ENCODE results near the gene SRRM1. TPM values are rescaled to one million over a fixed set of nuclear protein-coding genes. Genes with fewer than 3 reads are reported as not detected.
"Not testable (repeated sequence)": the region's sequence is repeated elsewhere in the genome, so short reads cannot be mapped to it uniquely, and the experiment has no call there.

SRRM1 gene
- total and polyA plus RNA-seq, 9 donors = 30.4 to 116 (median 77.7) TPM

GRCh38 chr1:24711329-24711728, 68.2 kb downstream of the SRRM1 start:
- H3K9me3 ChIP-seq (replicated peaks; ENCODE audit: control insufficient read depth, low read depth, low read length) = no peaks in the 10 kb centered on the region
- DNase-seq = no peak
- no peak overlapping the region for H3K4me3 ChIP-seq (ENCODE audit: low read length)
- H3K27ac ChIP-seq (ENCODE audit: low read length) = no peak overlapping the region
- no peaks in the 10 kb centered on the region for H3K27me3 ChIP-seq (ENCODE audit: control insufficient read depth, insufficient read depth, low read length)
- H3K36me3 ChIP-seq (ENCODE audit: control insufficient read depth, insufficient read depth, low read length) = no peaks in the 10 kb centered on the region
- 84% methylated on average over 2 of the region's 4 CpGs for WGBS (ENCODE audit: insufficient coverage)
- H3K4me1 ChIP-seq (ENCODE audit: control insufficient read depth, insufficient read depth, low read length) = peaks cover 3% of the 10 kb centered on the region

- H3K4me3 ChIP-seq (ENCODE audit: low read length) = no peak overlapping the region
- WGBS (ENCODE audit: insufficient coverage) = 93% methylated on average over 4 of the region's 4 CpGs
- no peak overlapping the region for H3K27ac ChIP-seq (ENCODE audit: low read length)
- H3K9me3 ChIP-seq (replicated peaks; ENCODE audit: control insufficient read depth, low read depth, low read length) = no peaks in the 10 kb centered on the region
- no peaks in the 10 kb centered on the region for H3K36me3 ChIP-seq (ENCODE audit: control insufficient read depth, insufficient read depth, low read length)
- H3K27me3 ChIP-seq (ENCODE audit: control insufficient read depth, insufficient read depth, low read length) = no peaks in the 10 kb centered on the region
- H3K4me1 ChIP-seq (ENCODE audit: control insufficient read depth, insufficient read depth, low read length) = peaks cover 3% of the 10 kb centered on the region
- DNase-seq = no peak
Observed at GRCh38 chr1:24713176-24713575, 70.1 kb downstream of the SRRM1 start.

GRCh38 chr1:24713736-24714135, 70.6 kb downstream of the SRRM1 start:
- Histone ChIP-seq H3K4me1 (ENCODE audit: control insufficient read depth, insufficient read depth, low read length) (peaks cover 3% of the 10 kb centered on the region), H3K4me3 (ENCODE audit: low read length) (no peak overlapping the region), H3K27me3 (ENCODE audit: control insufficient read depth, insufficient read depth, low read length) (no peaks in the 10 kb centered on the region), H3K36me3 (ENCODE audit: control insufficient read depth, insufficient read depth, low read length) (no peaks in the 10 kb centered on the region), H3K27ac (ENCODE audit: low read length) (no peak overlapping the region), H3K9me3 (replicated peaks; ENCODE audit: control insufficient read depth, low read depth, low read length) (no peaks in the 10 kb centered on the region)
- no peak for DNase-seq
- no CpG with 5 or more reads among the region's 5 CpGs for WGBS (ENCODE audit: insufficient coverage)

GRCh38 chr1:24714859-24715520, 71.9 kb downstream of the SRRM1 start:
- no peak overlapping the region for H3K27ac ChIP-seq (ENCODE audit: low read length)
- WGBS (ENCODE audit: insufficient coverage) = 100% methylated on average over 3 of the region's 8 CpGs
- DNase-seq = no peak

GRCh38 chr1:24715658-24716057, 72.6 kb downstream of the SRRM1 start:
- WGBS (ENCODE audit: insufficient coverage) = 100% methylated on average over 5 of the region's 7 CpGs
- Histone ChIP-seq H3K9me3 (replicated peaks; ENCODE audit: control insufficient read depth, low read depth, low read length) (no peaks in the 10 kb centered on the region), H3K27me3 (ENCODE audit: control insufficient read depth, insufficient read depth, low read length) (no peaks in the 10 kb centered on the region), H3K27ac (ENCODE audit: low read length) (no peak overlapping the region), H3K4me1 (ENCODE audit: control insufficient read depth, insufficient read depth, low read length) (peaks cover 12% of the 10 kb centered on the region), H3K36me3 (ENCODE audit: control insufficient read depth, insufficient read depth, low read length) (no peaks in the 10 kb centered on the region), H3K4me3 (ENCODE audit: low read length) (no peak overlapping the region)
- DNase-seq = no peak

More at GRCh38 chr1:24714859-24715520, 71.9 kb downstream of the SRRM1 start:
- H3K27me3 ChIP-seq (ENCODE audit: control insufficient read depth, insufficient read depth, low read length) = no peaks in the 10 kb centered on the region
- H3K36me3 ChIP-seq (ENCODE audit: control insufficient read depth, insufficient read depth, low read length) = no peaks in the 10 kb centered on the region
- no peak overlapping the region for H3K4me3 ChIP-seq (ENCODE audit: low read length)
- peaks cover 6% of the 10 kb centered on the region for H3K4me1 ChIP-seq (ENCODE audit: control insufficient read depth, insufficient read depth, low read length)
- no peaks in the 10 kb centered on the region for H3K9me3 ChIP-seq (replicated peaks; ENCODE audit: control insufficient read depth, low read depth, low read length)

- Histone ChIP-seq H3K27ac (ENCODE audit: low read length) (no peak overlapping the region), H3K9me3 (replicated peaks; ENCODE audit: control insufficient read depth, low read depth, low read length) (no peaks in the 10 kb centered on the region), H3K4me1 (ENCODE audit: control insufficient read depth, insufficient read depth, low read length) (peaks cover 12% of the 10 kb centered on the region), H3K36me3 (ENCODE audit: control insufficient read depth, insufficient read depth, low read length) (no peaks in the 10 kb centered on the region), H3K4me3 (ENCODE audit: low read length) (no peak overlapping the region), H3K27me3 (ENCODE audit: control insufficient read depth, insufficient read depth, low read length) (no peaks in the 10 kb centered on the region)
- 96% methylated on average over 4 of the region's 8 CpGs for WGBS (ENCODE audit: insufficient coverage)
- no peak for DNase-seq
Observed at GRCh38 chr1:24717887-24718650, 75.0 kb downstream of the SRRM1 start.

GRCh38 chr1:24720152-24720551, 77.0 kb downstream of the SRRM1 start:
- Histone ChIP-seq H3K27me3 (ENCODE audit: control insufficient read depth, insufficient read depth, low read length) (no peaks in the 10 kb centered on the region), H3K27ac (ENCODE audit: low read length) (peak overlapping the region; percentile 83), H3K9me3 (replicated peaks; ENCODE audit: control insufficient read depth, low read depth, low read length) (no peaks in the 10 kb centered on the region), H3K4me3 (ENCODE audit: low read length) (no peak overlapping the region), H3K4me1 (ENCODE audit: control insufficient read depth, insufficient read depth, low read length) (peaks cover 13% of the 10 kb centered on the region), H3K36me3 (ENCODE audit: control insufficient read depth, insufficient read depth, low read length) (no peaks in the 10 kb centered on the region)
- DNase-seq = peak; percentile 91
- 35% methylated on average over 9 of the region's 12 CpGs for WGBS (ENCODE audit: insufficient coverage)

GRCh38 chr1:24721533-24721932, 78.4 kb downstream of the SRRM1 start:
- Histone ChIP-seq H3K9me3 (replicated peaks; ENCODE audit: control insufficient read depth, low read depth, low read length) (no peaks in the 10 kb centered on the region), H3K27ac (ENCODE audit: low read length) (no peak overlapping the region), H3K36me3 (ENCODE audit: control insufficient read depth, insufficient read depth, low read length) (no peaks in the 10 kb centered on the region), H3K4me1 (ENCODE audit: control insufficient read depth, insufficient read depth, low read length) (peaks cover 15% of the 10 kb centered on the region), H3K27me3 (ENCODE audit: control insufficient read depth, insufficient read depth, low read length) (no peaks in the 10 kb centered on the region), H3K4me3 (ENCODE audit: low read length) (no peak overlapping the region)
- 83% methylated on average over 23 of the region's 31 CpGs for WGBS (ENCODE audit: insufficient coverage)
- no peak for DNase-seq

- not testable (repeated sequence) for DNase-seq; H3K27me3 ChIP-seq (ENCODE audit: control insufficient read depth, insufficient read depth, low read length); H3K9me3 ChIP-seq (replicated peaks; ENCODE audit: control insufficient read depth, low read depth, low read length); H3K36me3 ChIP-seq (ENCODE audit: control insufficient read depth, insufficient read depth, low read length); H3K27ac ChIP-seq (ENCODE audit: low read length); H3K4me3 ChIP-seq (ENCODE audit: low read length)
- 78% methylated on average over 10 of the region's 21 CpGs for WGBS (ENCODE audit: insufficient coverage)
- peaks cover 23% of the 10 kb centered on the region for H3K4me1 ChIP-seq (ENCODE audit: control insufficient read depth, insufficient read depth, low read length)
Observed at GRCh38 chr1:24722073-24723035, 79.3 kb downstream of the SRRM1 start.

All from muscle of leg (tissue), 11 donors.